Ishikawa (cell line): ENCODE data around the gene CCDC13.

ENCODE experiments used
- EP300 ChIP-seq: IDR thresholded peaks from 2 replicates; pipeline ENCODE4 v1.6.1; 2012; ENCODE audit warnings: borderline replicate concordance
- REST ChIP-seq: IDR thresholded peaks from 2 replicates; pipeline ENCODE4 v1.6.1; 2012; ENCODE audit warnings: low read depth, mild to moderate bottlenecking
- TCF12 ChIP-seq: IDR thresholded peaks from 2 replicates; pipeline ENCODE4 v1.6.1; 2012; ENCODE audit warnings: low read depth
- ZBTB7A ChIP-seq: IDR thresholded peaks from 2 replicates; pipeline ENCODE4 v1.6.1; 2012; ENCODE audit warnings: low read depth

GRCh38 chr3:42807929-42808328 is 34.9 kb upstream of the CCDC13 start:
- TF ChIP-seq ZBTB7A (no peak), REST (no peak), EP300 (no peak), TCF12 (no peak)
